Body of pancreas (tissue), 4 donors: ENCODE results near the gene ZBP1. TPM values are rescaled to one million over a fixed set of nuclear protein-coding genes. Genes with fewer than 3 reads are reported as not detected.

Source experiments
- ATAC-seq: fragments of 150-250 bp; one replicate; pipeline ENCODE4 v1.9.1; 2016
- DNase-seq, 4 donors: peaks; one replicate each; pipeline ENCODE4 v3.0.0-alpha.2; 2019
- H3K27ac ChIP-seq, 4 donors: fragments of 200-600 bp; sonication (generic); 1 replicate in 3 of 4; 2 replicates in 1 of 4; pipeline versions ENCODE4 v1.5.1 to v1.6.1; 2016 to 2019; ENCODE audit warnings: mild to moderate bottlenecking in 1 of 4, mixed read lengths in 1 of 4, moderate library complexity in 1 of 4
- H3K27me3 ChIP-seq, 2 donors: fragments of 200-600 bp; sonication (generic); one replicate each; pipeline ENCODE4 v1.6.0; 2016; ENCODE audit warnings: mild to moderate bottlenecking in 1 of 2
- H3K36me3 ChIP-seq, 2 donors: fragments of 200-600 bp; sonication (generic); replicated peaks in 1 of 2; 2 replicates each; pipeline ENCODE4 v1.5.1; 2016; ENCODE audit warnings: low read depth in 2 of 2; ENCODE audit not compliant: insufficient read depth in 1 of 2
- H3K4me1 ChIP-seq: fragments of 200-600 bp; sonication (generic); one replicate; pipeline ENCODE4 v1.6.0; 2016
- H3K4me3 ChIP-seq, 2 donors: fragments of 200-600 bp; sonication (generic); 1 replicate in 1 of 2; 2 replicates in 1 of 2; pipeline ENCODE4 v1.5.1; 2016 to 2019
- H3K9me3 ChIP-seq, 3 donors: fragments of 200-600 bp; sonication (generic); 1 replicate in 2 of 3; 2 replicates in 1 of 3; pipeline ENCODE4 v1.5.1; 2016
- CTCF ChIP-seq, 7 experiments: fragments of 450-650 bp in 4 of 7; fragments of 200-600 bp in 3 of 7; sonication (generic) in 3 of 7; IDR thresholded peaks; one replicate each; pipeline ENCODE4 v1.5.1; 2016 to 2019; ENCODE audit warnings: antibody characterized with exemption in 7 of 7
- POLR2A ChIP-seq, 3 donors: fragments of 450-650 bp; IDR thresholded peaks; one replicate each; pipeline ENCODE4 v1.6.1; 2016; ENCODE audit warnings: antibody characterized with exemption in 3 of 3, mild to moderate bottlenecking in 2 of 3
- WGBS, 2 donors: methylation state at CpG; one replicate each; pipeline ENCODE4 v1.1.5; 2017; 5-methylcytosine and 5-hydroxymethylcytosine counted together
- intact Hi-C: fragments of 100-400 bp; cut with DNase I; formaldehyde crosslinking; loops from one replicate; pipeline ENCODE4 v1.15.1; 2023
- total RNA-seq, 2 donors: library from RNA; depleted of rRNA; stranded (reverse); fragments of >200 nt; gene quantifications; one replicate each; pipeline ENCODE4 v1.1.0, GENCODE V29; 2016

The ZBP1 gene
- total RNA-seq, 2 donors from 2014 or later, result 0.26 TPM; not detected in 1

GRCh38 chr20:57616143-57616951, 3.9 kb downstream of the ZBP1 start:
- no peak for DNase-seq
- no peak overlapping the region for H3K4me3 ChIP-seq
- TF ChIP-seq CTCF (IDR thresholded peaks at IDR 0.05) (no peak), POLR2A (IDR thresholded peaks at IDR 0.05) (no peak)
- no peak overlapping the region for H3K27ac ChIP-seq
- H3K36me3 ChIP-seq, result no peaks in the 10 kb centered on the region
- H3K4me1 ChIP-seq, result no peaks in the 10 kb centered on the region
- ATAC-seq, result no peak
- no peaks in the 10 kb centered on the region for H3K9me3 ChIP-seq
- no peaks in the 10 kb centered on the region for H3K27me3 ChIP-seq
- 58 to 65% methylated on average over 12 to 19 of the region's 20 CpGs for WGBS, 2 donors
- intact Hi-C loops, result no loop called here

GRCh38 chr20:57615445-57615811, 4.8 kb downstream of the ZBP1 start:
- Histone ChIP-seq H3K27me3 (no peaks in the 10 kb centered on the region), H3K4me3 (no peak overlapping the region), H3K36me3 (no peaks in the 10 kb centered on the region), H3K4me1 (no peaks in the 10 kb centered on the region), H3K9me3 (no peaks in the 10 kb centered on the region), H3K27ac (no peak overlapping the region)
- intact Hi-C loops, result no loop called here
- DNase-seq (no peak), ATAC-seq (no peak)
- TF ChIP-seq CTCF (IDR thresholded peaks at IDR 0.05), result no peak
- TF ChIP-seq POLR2A (IDR thresholded peaks at IDR 0.05), result no peak
- 64 to 71% methylated on average over 5 to 8 of the region's 8 CpGs for WGBS, 2 donors

- H3K36me3 ChIP-seq, result no peaks in the 10 kb centered on the region
- H3K4me1 ChIP-seq, result no peaks in the 10 kb centered on the region
- ATAC-seq (no peak), DNase-seq (no peak)
- no peak for TF ChIP-seq CTCF (IDR thresholded peaks at IDR 0.05)
- WGBS, 2 donors, result 66 to 74% methylated on average over 7 to 16 of the region's 16 CpGs
- no peak overlapping the region for H3K27ac ChIP-seq
- H3K9me3 ChIP-seq, result no peaks in the 10 kb centered on the region
- H3K27me3 ChIP-seq, result no peaks in the 10 kb centered on the region
- H3K4me3 ChIP-seq, result no peak overlapping the region
- intact Hi-C loops, result no loop called here
Measured at GRCh38 chr20:57614490-57615444, 5.5 kb downstream of the ZBP1 start.

GRCh38 chr20:57613481-57613921, 6.7 kb downstream of the ZBP1 start:
- WGBS, 2 donors, result 59 to 77% methylated on average over 9 to 12 of the region's 12 CpGs
- Histone ChIP-seq H3K36me3 (no peaks in the 10 kb centered on the region), H3K27ac (no peak overlapping the region), H3K4me1 (no peaks in the 10 kb centered on the region), H3K9me3 (no peaks in the 10 kb centered on the region), H3K27me3 (no peaks in the 10 kb centered on the region), H3K4me3 (no peak overlapping the region)
- intact Hi-C loops, result no loop called here
- DNase-seq (no peak), ATAC-seq (no peak)
- TF ChIP-seq POLR2A (IDR thresholded peaks at IDR 0.05), result no peak
- no peak for TF ChIP-seq CTCF (IDR thresholded peaks at IDR 0.05)
